Panc1 (cell line): ENCODE measurements around the gene MLEC.

ENCODE experiments used
- POLR2AphosphoS5 ChIP-seq: IDR thresholded peaks from 2 replicates; pipeline ENCODE4 v1.6.1; 2012; ENCODE audit warnings: mild to moderate bottlenecking, low read depth, low read length, moderate library complexity
- SIN3A ChIP-seq: IDR thresholded peaks from 2 replicates; pipeline ENCODE4 v1.6.1; 2012; ENCODE audit warnings: low read depth, mild to moderate bottlenecking, low read length, moderate library complexity, borderline replicate concordance; ENCODE audit not compliant: insufficient read depth
- TCF7L2 ChIP-seq: IDR thresholded peaks from 2 replicates; pipeline ENCODE4 v1.6.1; 2011; ENCODE audit warnings: mild to moderate bottlenecking, low read depth, low read length, inconsistent platforms
- TF ChIP-seq, protein P1 (sequence below): fragments of 450-650 bp; IDR thresholded peaks from 2 replicates; pipeline ENCODE4 v1.5.1; 2017; ENCODE audit warnings: mild to moderate bottlenecking
- TF ChIP-seq, protein P2 (sequence below), 2 experiments: IDR thresholded peaks; 2 replicates each; pipeline ENCODE4 v1.6.1; 2011 to 2012; ENCODE audit warnings: low read depth in 2 of 2, control low read depth in 1 of 2, low read length in 1 of 2, mild to moderate bottlenecking in 1 of 2, moderate library complexity in 1 of 2; ENCODE audit not compliant: insufficient read depth in 1 of 2

GRCh38 chr12:120653611-120654010 is 33.3 kb upstream of the MLEC start:
- no peak for TF ChIP-seq POLR2AphosphoS5
- TF ChIP-seq, protein P1, sequence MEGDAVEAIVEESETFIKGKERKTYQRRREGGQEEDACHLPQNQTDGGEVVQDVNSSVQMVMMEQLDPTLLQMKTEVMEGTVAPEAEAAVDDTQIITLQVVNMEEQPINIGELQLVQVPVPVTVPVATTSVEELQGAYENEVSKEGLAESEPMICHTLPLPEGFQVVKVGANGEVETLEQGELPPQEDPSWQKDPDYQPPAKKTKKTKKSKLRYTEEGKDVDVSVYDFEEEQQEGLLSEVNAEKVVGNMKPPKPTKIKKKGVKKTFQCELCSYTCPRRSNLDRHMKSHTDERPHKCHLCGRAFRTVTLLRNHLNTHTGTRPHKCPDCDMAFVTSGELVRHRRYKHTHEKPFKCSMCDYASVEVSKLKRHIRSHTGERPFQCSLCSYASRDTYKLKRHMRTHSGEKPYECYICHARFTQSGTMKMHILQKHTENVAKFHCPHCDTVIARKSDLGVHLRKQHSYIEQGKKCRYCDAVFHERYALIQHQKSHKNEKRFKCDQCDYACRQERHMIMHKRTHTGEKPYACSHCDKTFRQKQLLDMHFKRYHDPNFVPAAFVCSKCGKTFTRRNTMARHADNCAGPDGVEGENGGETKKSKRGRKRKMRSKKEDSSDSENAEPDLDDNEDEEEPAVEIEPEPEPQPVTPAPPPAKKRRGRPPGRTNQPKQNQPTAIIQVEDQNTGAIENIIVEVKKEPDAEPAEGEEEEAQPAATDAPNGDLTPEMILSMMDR: no peak
- TF ChIP-seq, protein P2, sequence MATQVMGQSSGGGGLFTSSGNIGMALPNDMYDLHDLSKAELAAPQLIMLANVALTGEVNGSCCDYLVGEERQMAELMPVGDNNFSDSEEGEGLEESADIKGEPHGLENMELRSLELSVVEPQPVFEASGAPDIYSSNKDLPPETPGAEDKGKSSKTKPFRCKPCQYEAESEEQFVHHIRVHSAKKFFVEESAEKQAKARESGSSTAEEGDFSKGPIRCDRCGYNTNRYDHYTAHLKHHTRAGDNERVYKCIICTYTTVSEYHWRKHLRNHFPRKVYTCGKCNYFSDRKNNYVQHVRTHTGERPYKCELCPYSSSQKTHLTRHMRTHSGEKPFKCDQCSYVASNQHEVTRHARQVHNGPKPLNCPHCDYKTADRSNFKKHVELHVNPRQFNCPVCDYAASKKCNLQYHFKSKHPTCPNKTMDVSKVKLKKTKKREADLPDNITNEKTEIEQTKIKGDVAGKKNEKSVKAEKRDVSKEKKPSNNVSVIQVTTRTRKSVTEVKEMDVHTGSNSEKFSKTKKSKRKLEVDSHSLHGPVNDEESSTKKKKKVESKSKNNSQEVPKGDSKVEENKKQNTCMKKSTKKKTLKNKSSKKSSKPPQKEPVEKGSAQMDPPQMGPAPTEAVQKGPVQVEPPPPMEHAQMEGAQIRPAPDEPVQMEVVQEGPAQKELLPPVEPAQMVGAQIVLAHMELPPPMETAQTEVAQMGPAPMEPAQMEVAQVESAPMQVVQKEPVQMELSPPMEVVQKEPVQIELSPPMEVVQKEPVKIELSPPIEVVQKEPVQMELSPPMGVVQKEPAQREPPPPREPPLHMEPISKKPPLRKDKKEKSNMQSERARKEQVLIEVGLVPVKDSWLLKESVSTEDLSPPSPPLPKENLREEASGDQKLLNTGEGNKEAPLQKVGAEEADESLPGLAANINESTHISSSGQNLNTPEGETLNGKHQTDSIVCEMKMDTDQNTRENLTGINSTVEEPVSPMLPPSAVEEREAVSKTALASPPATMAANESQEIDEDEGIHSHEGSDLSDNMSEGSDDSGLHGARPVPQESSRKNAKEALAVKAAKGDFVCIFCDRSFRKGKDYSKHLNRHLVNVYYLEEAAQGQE (IDR thresholded peaks at IDR 0.05; ENCODE audit: insufficient read depth in 1 of 2, low read depth in 2 of 2, low read length in 1 of 2): no peak
- no peak for TF ChIP-seq TCF7L2
- TF ChIP-seq SIN3A: no peak
